OCI-LY7 (cell line): ENCODE data around the gene PCDH9.

ENCODE experiments used
- CTCF ChIP-seq: fragments of 200-600 bp; sonication (generic); conservative IDR thresholded peaks from 2 replicates; pipeline ENCODE4 v1.5.1; 2014; ENCODE audit warnings: mild to moderate bottlenecking, antibody characterized with exemption, low read length, moderate library complexity, mixed read lengths
- EZH2phosphoT487 ChIP-seq: fragments of 200-600 bp; sonication (generic); IDR thresholded peaks from 2 replicates; pipeline ENCODE4 v1.6.1; 2018; ENCODE audit warnings: low read depth, borderline replicate concordance, mild to moderate bottlenecking, mixed run types, antibody characterized with exemption, low read length, moderate library complexity, mixed read lengths

- TF ChIP-seq CTCF (no peak), EZH2phosphoT487 (no peak)
These were observed 13.3 kb downstream of the PCDH9 start for GRCh38 chr13:67216864-67217263.
